OCI-LY3 (cell line): Measurements from ENCODE around the gene ABI3BP.

Experiments
- CTCF ChIP-seq: fragments of 200-600, 300-600 bp; sonication (generic); IDR thresholded peaks from 2 replicates; pipeline ENCODE4 v1.5.1; 2014; ENCODE audit warnings: antibody characterized with exemption, low read length, low read depth
- EZH2phosphoT487 ChIP-seq: fragments of 200-600 bp; shearing (Covaris generic); IDR thresholded peaks from 2 replicates; pipeline ENCODE4 v1.6.1; 2018; ENCODE audit warnings: antibody characterized with exemption, mixed run types, low read depth

GRCh38 chr3:100810671-100811070 is 182.6 kb downstream of the ABI3BP start:
- TF ChIP-seq CTCF (no peak), EZH2phosphoT487 (no peak)
